Gastrocnemius medialis (tissue), 4 donors: ENCODE results near the gene ADH1C. TPM values are rescaled to one million over a fixed set of nuclear protein-coding genes. Genes with fewer than 3 reads are reported as not detected.
A peak's percentile ranks its signal among the peaks of the same experiment; 100 is the strongest.
"Not testable (repeated sequence)": the region's sequence is repeated elsewhere in the genome, so short reads cannot be mapped to it uniquely, and the experiment has no call there.

ENCODE experiments used
- ATAC-seq, 2 donors: fragments of 150-250 bp; one replicate each; pipeline ENCODE4 v1.9.1; 2016
- DNase-seq, 2 donors: peaks; one replicate each; pipeline ENCODE4 v3.0.0-alpha.2; 2019
- H3K27ac ChIP-seq, 4 donors: fragments of 200-600 bp; sonication (generic); 1 replicate in 1 of 4; 2 replicates in 3 of 4; pipeline ENCODE4 v1.5.1; 2016 to 2018; ENCODE audit warnings: mild to moderate bottlenecking in 2 of 4, moderate library complexity in 1 of 4
- H3K27me3 ChIP-seq, 3 donors: fragments of 200-600 bp; sonication (generic) in 2 of 3; 1 replicate in 1 of 3; 2 replicates in 2 of 3; pipeline versions ENCODE4 v1.5.1 to v1.6.0; 2016 to 2019; ENCODE audit warnings: mild to moderate bottlenecking in 1 of 3, moderate library complexity in 1 of 3
- H3K36me3 ChIP-seq, 2 donors: fragments of 200-600 bp; sonication (generic) in 1 of 2; one replicate each; pipeline ENCODE4 v1.5.1; 2017 to 2018
- H3K4me1 ChIP-seq, 2 donors: fragments of 200-600 bp; sonication (generic) in 1 of 2; one replicate each; pipeline ENCODE4 v1.5.1; 2016 to 2017; ENCODE audit warnings: mild to moderate bottlenecking in 2 of 2
- H3K4me3 ChIP-seq, 4 donors: fragments of 200-600 bp; sonication (generic) in 3 of 4; 1 replicate in 1 of 4; 2 replicates in 3 of 4; pipeline ENCODE4 v1.5.1; 2016 to 2019; ENCODE audit warnings: mild to moderate bottlenecking in 2 of 4
- H3K9me3 ChIP-seq, 3 donors: fragments of 200-600 bp; sonication (generic) in 2 of 3; 1 replicate in 1 of 3; 2 replicates in 2 of 3; pipeline ENCODE4 v1.5.1; 2016 to 2019
- CTCF ChIP-seq, 5 experiments: fragments of 450-650 bp in 3 of 5; fragments of 200-600 bp in 2 of 5; sonication (generic) in 2 of 5; IDR thresholded peaks in 4 of 5; conservative IDR thresholded peaks in 1 of 5; 1 replicate in 4 of 5; 2 replicates in 1 of 5; pipeline ENCODE4 v1.5.1; 2016 to 2019; ENCODE audit warnings: antibody characterized with exemption in 5 of 5, mild to moderate bottlenecking in 3 of 5, moderate library complexity in 3 of 5
- POLR2A ChIP-seq, 2 donors: fragments of 450-650 bp; IDR thresholded peaks; one replicate each; pipeline ENCODE4 v1.6.1; 2017; ENCODE audit warnings: antibody characterized with exemption in 2 of 2, mild to moderate bottlenecking in 2 of 2, moderate library complexity in 2 of 2
- in situ Hi-C, 4 donors: fragments of 200-750 bp; cut with MboI; loops; one replicate each; pipeline versions ENCODE4 v1.15.0 to v1.8.0; 2017; ENCODE audit warnings: low sequenced_read_pairs in 4 of 4
- intact Hi-C: fragments of 100-400 bp; cut with DNase I; formaldehyde crosslinking; loops from one replicate; pipeline ENCODE4 v1.15.1; 2023; ENCODE audit warnings: low total_unique reads
- total RNA-seq, 4 donors: library from RNA; depleted of rRNA; stranded (reverse); fragments of >200 nt; gene quantifications; one replicate each; pipeline versions ENCODE4 v1.1.0 to v1.2.3, GENCODE V29; 2016

ADH1C gene
- total RNA-seq, 4 donors from 2014 or later = 16.1 to 30.6 (median 26.6) TPM

GRCh38 chr4:99359480-99360204 lies 7.1 kb upstream of the ADH1C start:
- Histone ChIP-seq H3K27ac (no peak overlapping the region), H3K4me3 (no peak overlapping the region), H3K27me3 (no peaks in the 10 kb centered on the region), H3K4me1 (peaks cover 0 to 8% of the 10 kb centered on the region in 2 donors), H3K36me3 (no peaks in the 10 kb centered on the region), H3K9me3 (no peaks in the 10 kb centered on the region)
- in situ Hi-C loops (no loop called here), intact Hi-C loops (no loop called here)
- TF ChIP-seq CTCF (IDR thresholded peaks at IDR 0.05 in 4 of 5, conservative IDR thresholded peaks at IDR 0.05 in 1 of 5) (no peak), POLR2A (IDR thresholded peaks at IDR 0.05) (no peak)
- no peak for ATAC-seq
- DNase-seq = no peak

GRCh38 chr4:99357948-99358347 lies 5.4 kb upstream of the ADH1C start:
- Histone ChIP-seq H3K9me3 (no peaks in the 10 kb centered on the region), H3K27me3 (no peaks in the 10 kb centered on the region), H3K27ac (no peak overlapping the region), H3K4me3 (no peak overlapping the region), H3K4me1 (peaks cover 0 to 8% of the 10 kb centered on the region in 2 donors), H3K36me3 (no peaks in the 10 kb centered on the region)
- intact Hi-C loops (no loop called here), in situ Hi-C loops (no loop called here)
- DNase-seq (no peak), ATAC-seq (no peak)
- no peak for TF ChIP-seq POLR2A (IDR thresholded peaks at IDR 0.05)
- no peak for TF ChIP-seq CTCF (IDR thresholded peaks at IDR 0.05 in 4 of 5, conservative IDR thresholded peaks at IDR 0.05 in 1 of 5)

- in situ Hi-C loops (no loop called here), intact Hi-C loops (no loop called here)
- no peaks in the 10 kb centered on the region for H3K36me3 ChIP-seq
- peaks cover 0 to under 1% of the 10 kb centered on the region in 2 donors for H3K4me1 ChIP-seq
- no peaks in the 10 kb centered on the region for H3K27me3 ChIP-seq
- TF ChIP-seq POLR2A (IDR thresholded peaks at IDR 0.05) (no peak), CTCF (IDR thresholded peaks at IDR 0.05 in 4 of 5, conservative IDR thresholded peaks at IDR 0.05 in 1 of 5) (no peak)
- no peak overlapping the region for H3K4me3 ChIP-seq
- DNase-seq (no peak), ATAC-seq (no peak)
- no peaks in the 10 kb centered on the region for H3K9me3 ChIP-seq
- no peak overlapping the region for H3K27ac ChIP-seq
Observed at GRCh38 chr4:99356992-99357391, 4.4 kb upstream of the ADH1C start.

- H3K4me1 ChIP-seq, H3K9me3 ChIP-seq, intact Hi-C loops, in situ Hi-C loops, H3K27me3 ChIP-seq, H3K36me3 ChIP-seq, H3K4me3 ChIP-seq, H3K27ac ChIP-seq, ATAC-seq, DNase-seq: not testable (repeated sequence)
Observed at GRCh38 chr4:99356149-99356548, 3.6 kb upstream of the ADH1C start.

GRCh38 chr4:99351487-99351886 lies 1.1 kb downstream of the ADH1C start:
- peak overlapping the region in 3 of 4 donors; percentile 5 to 26 (median 8) for H3K4me3 ChIP-seq
- no peak for ATAC-seq
- no peaks in the 10 kb centered on the region for H3K36me3 ChIP-seq
- no peaks in the 10 kb centered on the region for H3K4me1 ChIP-seq
- TF ChIP-seq POLR2A (IDR thresholded peaks at IDR 0.05) (no peak), CTCF (IDR thresholded peaks at IDR 0.05 in 4 of 5, conservative IDR thresholded peaks at IDR 0.05 in 1 of 5) (no peak)
- no peaks in the 10 kb centered on the region for H3K27me3 ChIP-seq
- no peak for DNase-seq
- in situ Hi-C loops (no loop called here), intact Hi-C loops (no loop called here)
- H3K9me3 ChIP-seq = no peaks in the 10 kb centered on the region
- H3K27ac ChIP-seq = no peak overlapping the region
